ENCODE data around the gene OR2AG1.

The OR2AG1 gene

GRCh38 chr11:6745018-6745417, 37.8 kb upstream of the OR2AG1 start:
- TF ChIP-seq POLR2AphosphoS5 (IDR thresholded peaks at IDR 0.05; ENCODE audit: low read depth, low read length) (no peak), FOXP2 (optimal IDR thresholded peaks at IDR 0.05; ENCODE audit: borderline replicate concordance, extremely low read depth, extremely low read length, insufficient read depth) (no peak), REST (IDR thresholded peaks at IDR 0.05; ENCODE audit: insufficient read depth in 1 of 2, low read depth in 2 of 2, low read length in 2 of 2) (no peak), SIN3A (IDR thresholded peaks at IDR 0.05; ENCODE audit: borderline replicate concordance, insufficient read depth, low read length) (no peak), TAF1 (IDR thresholded peaks at IDR 0.05; ENCODE audit: borderline replicate concordance, insufficient read depth, low read length) (no peak)

- TF ChIP-seq TAF1 (IDR thresholded peaks at IDR 0.05; ENCODE audit: borderline replicate concordance, insufficient read depth, low read length), result no peak
- TF ChIP-seq SIN3A (IDR thresholded peaks at IDR 0.05; ENCODE audit: borderline replicate concordance, insufficient read depth, low read length), result no peak
These were observed 37.3 kb upstream of the OR2AG1 start for GRCh38 chr11:6745465-6746015.

- no peak for TF ChIP-seq FOXP2 (optimal IDR thresholded peaks at IDR 0.05; ENCODE audit: borderline replicate concordance, extremely low read depth, extremely low read length, insufficient read depth)
- TF ChIP-seq REST (IDR thresholded peaks at IDR 0.05; ENCODE audit: insufficient read depth in 1 of 2, low read depth in 2 of 2, low read length in 2 of 2), result no peak
- no peak for TF ChIP-seq TAF1 (IDR thresholded peaks at IDR 0.05; ENCODE audit: borderline replicate concordance, insufficient read depth, low read length)
- TF ChIP-seq SIN3A (IDR thresholded peaks at IDR 0.05; ENCODE audit: borderline replicate concordance, insufficient read depth, low read length), result no peak
- no peak for TF ChIP-seq POLR2AphosphoS5 (IDR thresholded peaks at IDR 0.05; ENCODE audit: low read depth, low read length)
These were observed 36.7 kb upstream of the OR2AG1 start for GRCh38 chr11:6746086-6746618.

- TF ChIP-seq FOXP2 (optimal IDR thresholded peaks at IDR 0.05; ENCODE audit: borderline replicate concordance, extremely low read depth, extremely low read length, insufficient read depth) (no peak), POLR2AphosphoS5 (IDR thresholded peaks at IDR 0.05; ENCODE audit: low read depth, low read length) (no peak), TAF1 (IDR thresholded peaks at IDR 0.05; ENCODE audit: borderline replicate concordance, insufficient read depth, low read length) (no peak), SIN3A (IDR thresholded peaks at IDR 0.05; ENCODE audit: borderline replicate concordance, insufficient read depth, low read length) (no peak), REST (IDR thresholded peaks at IDR 0.05; ENCODE audit: insufficient read depth in 1 of 2, low read depth in 2 of 2, low read length in 2 of 2) (no peak)
These were observed 36.2 kb upstream of the OR2AG1 start for GRCh38 chr11:6746626-6747025.

GRCh38 chr11:6747097-6747668, 35.6 kb upstream of the OR2AG1 start:
- TF ChIP-seq FOXP2 (optimal IDR thresholded peaks at IDR 0.05; ENCODE audit: borderline replicate concordance, extremely low read depth, extremely low read length, insufficient read depth), result no peak
- no peak for TF ChIP-seq SIN3A (IDR thresholded peaks at IDR 0.05; ENCODE audit: borderline replicate concordance, insufficient read depth, low read length)
- TF ChIP-seq REST (IDR thresholded peaks at IDR 0.05; ENCODE audit: insufficient read depth in 1 of 2, low read depth in 2 of 2, low read length in 2 of 2), result no peak
- no peak for TF ChIP-seq TAF1 (IDR thresholded peaks at IDR 0.05; ENCODE audit: borderline replicate concordance, insufficient read depth, low read length)
- no peak for TF ChIP-seq POLR2AphosphoS5 (IDR thresholded peaks at IDR 0.05; ENCODE audit: low read depth, low read length)
